ENCODE data around the gene MARCHF6.
"Not testable (repeated sequence)": the region's sequence is repeated elsewhere in the genome, so short reads cannot be mapped to it uniquely, and the experiment has no call there.

Gene MARCHF6

GRCh38 chr5:10353241-10354047, at the start of gene MARCHF6:
TSS of gene MARCHF6 (plus strand) at chr5:10353695. CDS start at chr5:10353899, 204 bp downstream.
- Mint-ChIP-seq H3K27me3 (no peaks in the 10 kb centered on the region), H3K4me3 (peak within 1 kb of the TSS; percentile 99), H3K9me3 (no peaks in the 10 kb centered on the region), H3K36me3 (peaks cover 12% of the 10 kb centered on the region), H3K27ac (peak within 1 kb of the TSS; percentile 98), H3K4me1 (peaks cover 45% of the 10 kb centered on the region)
- peak; percentile 96 for DNase-seq
- CTCF ChIA-PET, result interaction anchor here (0.6 to 1.3 kb wide), 5 partner anchors 66 to 451 kb away, joined by 3 to 4 read pairs (median 3); no protein-coding TSS in a partner anchor

- no peak for DNase-seq
- H3K4me3 Mint-ChIP-seq, result no peak overlapping the region
- CTCF ChIA-PET, result interaction anchor here (0.7 kb wide), 1 partner anchor 30 kb away, joined by 3 read pairs; no protein-coding TSS in a partner anchor
- H3K36me3 Mint-ChIP-seq, result no peaks in the 10 kb centered on the region
- peaks cover 7% of the 10 kb centered on the region for H3K4me1 Mint-ChIP-seq
- no peak overlapping the region for H3K27ac Mint-ChIP-seq
- peaks cover 36% of the 10 kb centered on the region for H3K27me3 Mint-ChIP-seq
- H3K9me3 Mint-ChIP-seq, result no peaks in the 10 kb centered on the region
Measured at GRCh38 chr5:10303699-10304170, 49.8 kb upstream of the MARCHF6 start.

- CTCF ChIA-PET, result no interaction called here
- no peak for DNase-seq
- Mint-ChIP-seq H3K4me3 (no peak overlapping the region), H3K36me3 (no peaks in the 10 kb centered on the region), H3K27ac (no peak overlapping the region), H3K4me1 (peaks cover 9% of the 10 kb centered on the region), H3K9me3 (no peaks in the 10 kb centered on the region), H3K27me3 (peaks cover 45% of the 10 kb centered on the region)
Measured at GRCh38 chr5:10304932-10305331, 48.6 kb upstream of the MARCHF6 start.

- peaks cover 9% of the 10 kb centered on the region for H3K4me1 Mint-ChIP-seq
- no peaks in the 10 kb centered on the region for H3K36me3 Mint-ChIP-seq
- CTCF ChIA-PET, result no interaction called here
- DNase-seq, result no peak
- H3K27ac Mint-ChIP-seq, result no peak overlapping the region
- H3K27me3 Mint-ChIP-seq, result peaks cover 45% of the 10 kb centered on the region
- H3K4me3 Mint-ChIP-seq, result no peak overlapping the region
- H3K9me3 Mint-ChIP-seq, result no peaks in the 10 kb centered on the region
Measured at GRCh38 chr5:10306114-10306513, 47.4 kb upstream of the MARCHF6 start.

GRCh38 chr5:10306806-10307205, 46.7 kb upstream of the MARCHF6 start:
- Mint-ChIP-seq H3K9me3 (no peaks in the 10 kb centered on the region), H3K36me3 (no peaks in the 10 kb centered on the region), H3K4me3 (peak overlapping the region; percentile 67), H3K27me3 (peaks cover 49% of the 10 kb centered on the region), H3K4me1 (peaks cover 9% of the 10 kb centered on the region), H3K27ac (no peak overlapping the region)
- no peak for DNase-seq
- CTCF ChIA-PET, result interaction anchor here (0.9 kb wide), 1 partner anchor 118 kb away, joined by 3 read pairs; no protein-coding TSS in a partner anchor

- peak; percentile 41 for DNase-seq
Measured at GRCh38 chr5:10307206-10308148, 46.0 kb upstream of the MARCHF6 start, which contains the start of gene CMBL. TSS of gene CMBL (minus strand) at chr5:10307902. CDS start at chr5:10290762, 17,140 bp downstream.

GRCh38 chr5:10308844-10309243, 44.7 kb upstream of the MARCHF6 start:
- H3K27ac Mint-ChIP-seq, result no peak overlapping the region
- H3K9me3 Mint-ChIP-seq, result no peaks in the 10 kb centered on the region
- peak overlapping the region; percentile 22 for H3K4me3 Mint-ChIP-seq
- DNase-seq, result no peak
- H3K36me3 Mint-ChIP-seq, result no peaks in the 10 kb centered on the region
- CTCF ChIA-PET, result interaction anchor here (1.2 kb wide), 1 partner anchor 25 kb away, joined by 5 read pairs; no protein-coding TSS in a partner anchor
- peaks cover 49% of the 10 kb centered on the region for H3K27me3 Mint-ChIP-seq
- peaks cover 9% of the 10 kb centered on the region for H3K4me1 Mint-ChIP-seq

More at GRCh38 chr5:10307206-10308148, 46.0 kb upstream of the MARCHF6 start, which contains the start of gene CMBL:
- Mint-ChIP-seq H3K27ac (no peak within 1 kb of the TSS), H3K4me3 (peak within 1 kb of the TSS; percentile 67), H3K36me3 (no peaks in the 10 kb centered on the region), H3K9me3 (no peaks in the 10 kb centered on the region), H3K27me3 (peaks cover 49% of the 10 kb centered on the region), H3K4me1 (peaks cover 9% of the 10 kb centered on the region)
- CTCF ChIA-PET, result interaction anchor here (0.9 to 1.2 kb wide), 2 partner anchors 23 to 117 kb away, joined by 3 to 5 read pairs; no protein-coding TSS in a partner anchor

- Mint-ChIP-seq H3K9me3 (no peaks in the 10 kb centered on the region), H3K27ac (no peak overlapping the region), H3K4me1 (peaks cover 9% of the 10 kb centered on the region), H3K36me3 (no peaks in the 10 kb centered on the region), H3K27me3 (peaks cover 45% of the 10 kb centered on the region), H3K4me3 (no peak overlapping the region)
- no peak for DNase-seq
- CTCF ChIA-PET, result no interaction called here
Measured at GRCh38 chr5:10310066-10310779, 43.3 kb upstream of the MARCHF6 start.

GRCh38 chr5:10310835-10311570, 42.5 kb upstream of the MARCHF6 start:
- H3K27ac Mint-ChIP-seq, DNase-seq, CTCF ChIA-PET: not testable (repeated sequence)

GRCh38 chr5:10311595-10312425, 41.7 kb upstream of the MARCHF6 start:
- Mint-ChIP-seq H3K27me3 (peaks cover 41% of the 10 kb centered on the region), H3K36me3 (no peaks in the 10 kb centered on the region), H3K4me1 (peaks cover 9% of the 10 kb centered on the region), H3K4me3 (no peak overlapping the region), H3K9me3 (no peaks in the 10 kb centered on the region), H3K27ac (no peak overlapping the region)
- no peak for DNase-seq
- CTCF ChIA-PET, result no interaction called here

More at GRCh38 chr5:10310835-10311570, 42.5 kb upstream of the MARCHF6 start:
- not testable (repeated sequence) for H3K4me3 Mint-ChIP-seq, H3K36me3 Mint-ChIP-seq, H3K9me3 Mint-ChIP-seq, H3K4me1 Mint-ChIP-seq
- peaks cover 42% of the 10 kb centered on the region for H3K27me3 Mint-ChIP-seq

- Mint-ChIP-seq H3K27me3 (peaks cover 20% of the 10 kb centered on the region), H3K9me3 (no peaks in the 10 kb centered on the region), H3K27ac (no peak overlapping the region), H3K4me3 (no peak overlapping the region), H3K4me1 (no peaks in the 10 kb centered on the region), H3K36me3 (no peaks in the 10 kb centered on the region)
- DNase-seq, result no peak
- CTCF ChIA-PET, result no interaction called here
Measured at GRCh38 chr5:10315201-10315600, 38.3 kb upstream of the MARCHF6 start.

GRCh38 chr5:10315824-10316509, 37.5 kb upstream of the MARCHF6 start:
- Mint-ChIP-seq H3K36me3 (no peaks in the 10 kb centered on the region), H3K27me3 (peaks cover 20% of the 10 kb centered on the region), H3K27ac (no peak overlapping the region), H3K4me3 (no peak overlapping the region), H3K4me1 (no peaks in the 10 kb centered on the region), H3K9me3 (no peaks in the 10 kb centered on the region)
- DNase-seq, result no peak
- CTCF ChIA-PET, result no interaction called here
